IPS-20b (cell line): ENCODE data around the gene SOAT1.
"Not testable (repeated sequence)": the region's sequence is repeated elsewhere in the genome, so short reads cannot be mapped to it uniquely, and the experiment has no call there.

Source experiments
- H3K27ac ChIP-seq: one replicate; pipeline ENCODE4 v1.5.1; 2013; ENCODE audit warnings: low read length
- H3K27me3 ChIP-seq: 2 replicates; pipeline ENCODE4 v1.6.1; 2013; ENCODE audit warnings: mild to moderate bottlenecking, low read length, inconsistent platforms; ENCODE audit not compliant: insufficient read depth
- H3K36me3 ChIP-seq: 2 replicates; pipeline ENCODE4 v1.6.1; 2013; ENCODE audit warnings: low read depth, mild to moderate bottlenecking, inconsistent platforms, low read length, moderate library complexity; ENCODE audit not compliant: insufficient read depth
- H3K4me1 ChIP-seq: 2 replicates; pipeline ENCODE4 v1.6.1; 2013; ENCODE audit warnings: mild to moderate bottlenecking, control low read depth, inconsistent platforms, low read length, moderate library complexity; ENCODE audit not compliant: insufficient read depth
- H3K4me3 ChIP-seq: 2 replicates; pipeline ENCODE4 v1.5.1; 2013; ENCODE audit warnings: mild to moderate bottlenecking, low read length, inconsistent platforms
- H3K9ac ChIP-seq: 2 replicates; pipeline ENCODE4 v1.6.1; 2013; ENCODE audit warnings: low read depth, mild to moderate bottlenecking, inconsistent platforms, low read length, moderate library complexity
- H3K9me3 ChIP-seq: 2 replicates; pipeline ENCODE4 v1.6.1; 2013; ENCODE audit warnings: mild to moderate bottlenecking, low read depth, low read length, inconsistent platforms; ENCODE audit not compliant: insufficient read depth

The SOAT1 gene

GRCh38 chr1:179329862-179330261, 36.3 kb downstream of the SOAT1 start:
- 0 out of 2 replicates have a peak, but pooled peaks cover 5% of the 10 kb centered on the region for H3K9me3 ChIP-seq
- no peaks in the 10 kb centered on the region for H3K4me1 ChIP-seq
- H3K9ac ChIP-seq, result no peak overlapping the region
- no peaks in the 10 kb centered on the region for H3K36me3 ChIP-seq
- no peak overlapping the region for H3K4me3 ChIP-seq
- H3K27ac ChIP-seq, result no peak overlapping the region
- no peaks in the 10 kb centered on the region for H3K27me3 ChIP-seq

GRCh38 chr1:179334440-179334839, 40.8 kb downstream of the SOAT1 start:
- no peak overlapping the region for H3K9ac ChIP-seq
- no peaks in the 10 kb centered on the region for H3K4me1 ChIP-seq
- H3K9me3 ChIP-seq, result 0 out of 2 replicates have a peak, but pooled peaks cover 5% of the 10 kb centered on the region
- no peak overlapping the region for H3K27ac ChIP-seq
- no peak overlapping the region for H3K4me3 ChIP-seq
- H3K27me3 ChIP-seq, result no peaks in the 10 kb centered on the region
- H3K36me3 ChIP-seq, result no peaks in the 10 kb centered on the region

- Histone ChIP-seq H3K27me3 (no peaks in the 10 kb centered on the region), H3K9me3 (no peaks in the 10 kb centered on the region), H3K4me3 (no peak overlapping the region), H3K4me1 (no peaks in the 10 kb centered on the region), H3K9ac (no peak overlapping the region), H3K36me3 (no peaks in the 10 kb centered on the region), H3K27ac (no peak overlapping the region)
These were observed 43.7 kb downstream of the SOAT1 start for GRCh38 chr1:179337288-179337687.

GRCh38 chr1:179337942-179338560, 44.5 kb downstream of the SOAT1 start:
- no peaks in the 10 kb centered on the region for H3K4me1 ChIP-seq
- no peak overlapping the region for H3K4me3 ChIP-seq
- H3K9ac ChIP-seq, result no peak overlapping the region
- H3K27me3 ChIP-seq, result no peaks in the 10 kb centered on the region
- H3K9me3 ChIP-seq, result no peaks in the 10 kb centered on the region
- H3K36me3 ChIP-seq, result no peaks in the 10 kb centered on the region
- H3K27ac ChIP-seq, result no peak overlapping the region

GRCh38 chr1:179340918-179341317, 47.3 kb downstream of the SOAT1 start:
- Histone ChIP-seq H3K9me3 (no peaks in the 10 kb centered on the region), H3K27me3 (no peaks in the 10 kb centered on the region), H3K4me1 (no peaks in the 10 kb centered on the region), H3K27ac (no peak overlapping the region), H3K4me3 (no peak overlapping the region), H3K36me3 (peaks cover 8% of the 10 kb centered on the region; the same call in 1 of the 2 replicates), H3K9ac (no peak overlapping the region; the same call in 1 of the 2 replicates)

GRCh38 chr1:179341943-179342547, 48.4 kb downstream of the SOAT1 start:
- no peaks in the 10 kb centered on the region for H3K9me3 ChIP-seq
- H3K4me3 ChIP-seq, result no peak overlapping the region
- H3K27ac ChIP-seq, result no peak overlapping the region
- H3K4me1 ChIP-seq, result no peaks in the 10 kb centered on the region
- no peak overlapping the region for H3K9ac ChIP-seq
- H3K36me3 ChIP-seq, result peaks cover 8% of the 10 kb centered on the region; the same call in 1 of the 2 replicates
- H3K27me3 ChIP-seq, result no peaks in the 10 kb centered on the region

GRCh38 chr1:179342740-179343404, 49.3 kb downstream of the SOAT1 start:
- Histone ChIP-seq H3K9ac (no peak overlapping the region), H3K27ac (no peak overlapping the region), H3K4me1 (no peaks in the 10 kb centered on the region), H3K9me3 (no peaks in the 10 kb centered on the region), H3K36me3 (peaks cover 8% of the 10 kb centered on the region; the same call in 1 of the 2 replicates), H3K27me3 (no peaks in the 10 kb centered on the region), H3K4me3 (no peak overlapping the region)

GRCh38 chr1:179351281-179351680, 57.7 kb downstream of the SOAT1 start:
- no peak overlapping the region for H3K4me3 ChIP-seq
- H3K9ac ChIP-seq, result no peak overlapping the region
- H3K36me3 ChIP-seq, result 0 out of 2 replicates have a peak, but pooled peaks cover 6% of the 10 kb centered on the region
- H3K9me3 ChIP-seq, result no peaks in the 10 kb centered on the region
- no peaks in the 10 kb centered on the region for H3K4me1 ChIP-seq
- H3K27ac ChIP-seq, result no peak overlapping the region
- H3K27me3 ChIP-seq, result no peaks in the 10 kb centered on the region

- H3K9me3 ChIP-seq, result no peaks in the 10 kb centered on the region
- H3K4me1 ChIP-seq, result no peaks in the 10 kb centered on the region
- H3K36me3 ChIP-seq, result 0 out of 2 replicates have a peak, but pooled peaks cover 6% of the 10 kb centered on the region
- no peaks in the 10 kb centered on the region for H3K27me3 ChIP-seq
- H3K4me3 ChIP-seq, result no peak overlapping the region
- H3K9ac ChIP-seq, result no peak overlapping the region
- no peak overlapping the region for H3K27ac ChIP-seq
These were observed 58.6 kb downstream of the SOAT1 start for GRCh38 chr1:179352236-179352635.

GRCh38 chr1:179353546-179353945, 59.9 kb downstream of the SOAT1 start:
- H3K27me3 ChIP-seq, result no peaks in the 10 kb centered on the region
- no peaks in the 10 kb centered on the region for H3K4me1 ChIP-seq
- H3K27ac ChIP-seq, result no peak overlapping the region
- H3K9ac ChIP-seq, result no peak overlapping the region
- no peak overlapping the region for H3K4me3 ChIP-seq
- no peaks in the 10 kb centered on the region for H3K9me3 ChIP-seq
- H3K36me3 ChIP-seq, result 0 out of 2 replicates have a peak, but pooled peaks cover 6% of the 10 kb centered on the region

- H3K27me3 ChIP-seq, H3K4me1 ChIP-seq, H3K36me3 ChIP-seq, H3K9ac ChIP-seq, H3K27ac ChIP-seq, H3K4me3 ChIP-seq, H3K9me3 ChIP-seq: not testable (repeated sequence)
These were observed 68.0 kb downstream of the SOAT1 start for GRCh38 chr1:179361631-179362030.
